Natural killer cell treated with Interleukin-12 subunit alpha and Interleukin-12 subunit beta and Interleukin-15 and Interleukin-18, amount 100 ng/mL, for 72 hours (primary cell): ENCODE data around the gene NXPE2. TPM values are rescaled to one million over a fixed set of nuclear protein-coding genes. Genes with fewer than 3 reads are reported as not detected.
"Not testable (repeated sequence)": the region's sequence is repeated elsewhere in the genome, so short reads cannot be mapped to it uniquely, and the experiment has no call there.

Experiments
- ATAC-seq, 2 donors: fragments of 150-1000 bp; cut with Tn5 transposase in 1 of 2; sonication (Bioruptor Pico), chemical (Tn5 transposase) in 1 of 2; 2 replicates each; pipeline ENCODE4 v1.10.0; 2021
- DNase-seq: peaks from one replicate; pipeline ENCODE4 v3.0.0; 2022; ENCODE audit warnings: low spot score
- H3K27ac Mint-ChIP-seq, 2 donors: 1 replicate in 1 of 2; 2 replicates in 1 of 2; pipeline ENCODE4 v1.8.0; 2022; ENCODE audit warnings: mixed read lengths in 2 of 2, mild to moderate bottlenecking in 1 of 2, moderate library complexity in 1 of 2
- H3K27me3 Mint-ChIP-seq, 2 donors: 1 replicate in 1 of 2; 2 replicates in 1 of 2; pipeline ENCODE4 v1.8.0; 2022; ENCODE audit warnings: mixed read lengths in 2 of 2
- H3K36me3 Mint-ChIP-seq: one replicate; pipeline ENCODE4 v1.8.0; 2022; ENCODE audit warnings: mixed read lengths
- H3K4me1 Mint-ChIP-seq, 2 donors: 1 replicate in 1 of 2; 2 replicates in 1 of 2; pipeline ENCODE4 v1.8.0; 2022; ENCODE audit warnings: low read depth in 2 of 2, mixed read lengths in 2 of 2, mild to moderate bottlenecking in 1 of 2
- H3K4me3 Mint-ChIP-seq: one replicate; pipeline ENCODE4 v1.8.0; 2022; ENCODE audit warnings: mixed read lengths
- H3K9me3 Mint-ChIP-seq: 2 replicates; pipeline ENCODE4 v1.8.0; 2022; ENCODE audit warnings: mixed read lengths
- total RNA-seq, 2 donors: library from RNA; stranded (reverse); gene quantifications; one replicate each; pipeline ENCODE4 v1.2.3, GENCODE V29; 2022

Gene NXPE2
- not detected for total RNA-seq

DNA sequence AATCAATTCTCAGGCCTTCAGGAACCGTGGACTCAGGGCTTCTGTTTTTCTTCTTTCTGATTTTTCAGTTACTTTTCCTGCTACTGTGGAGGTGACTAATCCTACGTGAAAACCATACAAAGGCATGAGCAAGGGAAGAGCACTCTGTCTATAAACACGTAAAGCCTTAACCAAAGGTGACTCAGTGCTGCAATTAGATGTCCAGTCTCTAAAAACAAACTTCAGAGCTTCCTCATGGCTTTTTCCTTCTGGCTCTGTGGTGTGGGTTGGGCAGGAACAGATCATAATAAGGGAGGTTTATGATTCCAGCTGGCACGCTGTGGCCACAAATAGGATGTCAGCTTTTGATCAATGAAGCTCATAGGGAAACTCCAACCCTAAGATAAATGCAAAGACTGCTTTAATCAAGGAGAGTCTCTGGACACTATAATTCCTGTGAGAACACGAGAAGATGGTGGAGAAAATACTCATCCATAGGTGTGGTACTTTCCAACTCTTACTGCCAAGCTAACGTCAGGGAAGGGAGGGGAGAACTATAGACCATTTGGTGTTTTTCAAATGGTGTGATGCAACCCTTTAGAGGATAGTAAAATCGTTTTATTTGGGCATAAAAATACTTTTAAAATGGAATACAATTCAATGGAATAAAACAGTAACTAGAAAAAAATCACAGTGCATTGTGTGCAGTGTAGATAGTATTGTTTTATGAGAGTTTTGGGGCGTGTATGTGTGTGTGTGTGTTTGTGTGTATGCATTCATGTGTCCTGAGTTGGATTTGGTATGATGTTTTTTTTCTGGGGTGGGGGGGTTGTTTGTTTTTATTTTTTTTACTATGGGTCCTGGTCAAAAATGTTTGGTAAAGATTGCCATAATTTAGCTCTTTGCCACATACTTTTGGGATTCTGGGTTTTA is at the start of gene NXPE2:
NXPE2 (plus strand) TSS at position 403 of the 912 bp plus-strand sequence; CDS start at position 452, 49 bp downstream.
- peaks cover 4% of the 10 kb centered on the region for H3K9me3 Mint-ChIP-seq
- no peak within 1 kb of the TSS for H3K27ac Mint-ChIP-seq
- H3K27me3 Mint-ChIP-seq: peaks cover 0 to 17% of the 10 kb centered on the region in 2 donors
- H3K4me1 Mint-ChIP-seq: no peaks in the 10 kb centered on the region
- no peak within 1 kb of the TSS for H3K4me3 Mint-ChIP-seq
- ATAC-seq (no peak), DNase-seq (no peak)
- no peaks in the 10 kb centered on the region for H3K36me3 Mint-ChIP-seq

DNA sequence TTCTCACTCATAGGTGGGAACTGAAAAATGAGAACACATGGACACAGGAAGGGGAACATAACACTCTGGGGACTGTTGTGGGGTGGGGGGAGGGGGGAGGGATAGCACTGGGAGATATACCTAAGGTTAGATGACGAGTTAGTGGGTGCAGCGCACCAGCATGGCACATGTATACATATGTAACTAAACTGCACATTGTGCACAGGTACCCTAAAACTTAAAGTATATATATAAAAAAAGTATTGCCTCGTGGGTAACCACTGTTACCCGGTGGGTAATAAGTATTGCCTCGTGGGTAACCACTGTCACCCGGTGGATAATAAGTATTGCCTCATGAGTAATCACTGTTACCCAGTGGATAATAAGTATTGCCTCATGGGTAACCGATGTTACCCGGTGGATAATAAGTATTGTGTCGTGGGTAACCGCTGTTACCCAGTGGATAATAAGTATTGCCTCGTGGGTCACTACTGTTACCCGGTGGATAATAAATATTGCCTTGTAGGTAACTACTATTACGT is 46.8 kb upstream of the NXPE2 start:
- not testable (repeated sequence) for ATAC-seq, H3K4me3 Mint-ChIP-seq, H3K36me3 Mint-ChIP-seq, H3K4me1 Mint-ChIP-seq, H3K9me3 Mint-ChIP-seq, H3K27ac Mint-ChIP-seq, H3K27me3 Mint-ChIP-seq, DNase-seq

DNA sequence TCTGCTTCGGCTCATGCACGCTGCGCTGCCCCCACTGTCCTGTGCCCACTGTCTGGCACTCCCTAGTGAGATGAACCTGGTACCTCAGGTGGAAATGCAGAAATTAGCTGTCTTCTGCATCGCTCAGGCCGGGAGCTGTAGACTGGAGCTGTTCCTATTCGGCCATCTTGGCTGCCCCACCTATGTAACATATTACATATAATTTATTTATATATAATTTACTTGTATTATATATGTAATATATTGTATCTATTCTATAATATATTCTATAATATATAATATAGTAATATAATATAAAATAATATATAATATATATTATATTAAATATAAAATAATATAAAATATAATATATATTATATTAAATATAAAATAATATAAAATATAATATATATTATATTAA is 38.9 kb upstream of the NXPE2 start:
- not testable (repeated sequence) for ATAC-seq, H3K4me3 Mint-ChIP-seq, H3K4me1 Mint-ChIP-seq, H3K27ac Mint-ChIP-seq, DNase-seq, H3K36me3 Mint-ChIP-seq, H3K9me3 Mint-ChIP-seq
- H3K27me3 Mint-ChIP-seq: peaks cover 2 to 14% of the 10 kb centered on the region in 2 donors

DNA sequence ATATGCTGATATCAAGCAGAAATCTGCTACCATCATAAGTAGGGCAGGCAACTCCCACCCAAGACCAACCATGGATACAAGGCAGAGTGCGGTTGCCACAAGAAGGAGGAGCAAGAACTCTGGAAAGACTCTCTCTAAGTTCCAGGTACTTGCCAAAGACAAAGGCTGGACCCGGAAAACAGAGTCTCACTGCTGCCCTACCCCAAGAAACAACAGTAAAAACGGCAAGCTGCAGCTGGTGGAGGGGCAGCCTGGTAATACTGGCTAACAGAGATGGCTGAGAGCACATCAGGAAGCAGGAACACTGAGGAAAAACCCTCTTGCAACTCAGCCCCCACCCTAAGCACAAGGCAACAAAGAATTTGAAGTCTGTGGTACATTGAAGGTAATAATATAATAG is 27.7 kb upstream of the NXPE2 start:
- no peak for ATAC-seq
- H3K4me3 Mint-ChIP-seq: no peak overlapping the region
- H3K27me3 Mint-ChIP-seq: peaks cover 0 to 6% of the 10 kb centered on the region in 2 donors

DNA sequence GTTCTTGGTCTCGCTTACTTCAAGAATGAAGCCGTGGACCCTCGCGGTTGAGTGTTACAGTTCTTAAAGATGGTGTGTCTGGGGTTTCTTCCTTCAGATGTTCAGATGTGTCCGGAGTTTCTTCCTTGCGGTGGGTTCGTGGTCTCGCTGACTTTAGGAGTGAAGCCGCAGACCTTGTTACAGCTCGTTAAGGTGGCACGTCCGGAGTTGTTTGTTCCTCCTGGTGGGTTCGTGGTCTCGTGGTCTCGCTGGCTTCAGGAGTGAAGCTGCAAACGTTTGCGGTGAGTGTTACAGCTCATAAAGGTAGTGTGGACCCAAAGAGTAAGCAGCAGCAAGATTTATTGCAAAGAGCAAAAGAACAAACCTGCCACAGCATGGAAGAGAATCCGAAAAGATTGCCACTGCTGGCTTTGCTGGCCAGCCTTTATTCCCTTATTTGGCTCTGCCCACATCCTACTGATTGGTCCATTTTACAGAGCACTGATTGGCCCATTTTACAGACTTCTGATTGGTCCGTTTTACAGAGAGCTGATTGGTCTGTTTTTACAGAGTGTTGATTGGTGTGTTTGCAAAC is 27.1 kb upstream of the NXPE2 start:
- ATAC-seq (no peak), DNase-seq (no peak)
- H3K4me1 Mint-ChIP-seq: no peaks in the 10 kb centered on the region
- peaks cover 2 to 6% of the 10 kb centered on the region in 2 donors for H3K27me3 Mint-ChIP-seq
- H3K36me3 Mint-ChIP-seq: no peaks in the 10 kb centered on the region
- no peak overlapping the region for H3K4me3 Mint-ChIP-seq
- no peak overlapping the region for H3K27ac Mint-ChIP-seq
- no peaks in the 10 kb centered on the region for H3K9me3 Mint-ChIP-seq

More for the DNA sequence above, 27.7 kb upstream of the NXPE2 start:
- no peaks in the 10 kb centered on the region for H3K36me3 Mint-ChIP-seq
- H3K9me3 Mint-ChIP-seq: no peaks in the 10 kb centered on the region
- H3K4me1 Mint-ChIP-seq: no peaks in the 10 kb centered on the region
- no peak for DNase-seq
- no peak overlapping the region for H3K27ac Mint-ChIP-seq

DNA sequence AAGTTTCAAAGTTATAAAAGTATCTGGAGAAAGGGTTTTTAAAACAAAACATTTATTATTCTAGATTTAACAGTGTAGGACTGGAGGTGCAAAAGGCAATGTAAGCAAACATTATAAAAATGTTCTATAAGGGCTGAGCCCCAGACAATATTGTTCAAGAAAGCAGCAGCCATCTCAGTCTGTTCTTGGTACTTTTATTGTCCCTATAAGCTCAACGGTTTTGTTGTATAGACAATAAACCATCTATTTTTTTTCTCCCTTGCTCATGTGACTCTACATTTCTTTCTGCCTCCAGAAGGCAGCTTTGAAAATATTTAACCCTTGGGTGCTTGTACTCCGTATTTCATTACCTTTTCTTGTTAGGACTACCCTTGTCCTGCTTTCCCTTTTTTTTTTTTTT is 25.2 kb upstream of the NXPE2 start:
- Mint-ChIP-seq H3K4me1 (no peaks in the 10 kb centered on the region), H3K9me3 (no peaks in the 10 kb centered on the region), H3K27ac (no peak overlapping the region), H3K27me3 (peaks cover 2 to 6% of the 10 kb centered on the region in 2 donors), H3K4me3 (no peak overlapping the region), H3K36me3 (no peaks in the 10 kb centered on the region)
- ATAC-seq (no peak), DNase-seq (no peak)

DNA sequence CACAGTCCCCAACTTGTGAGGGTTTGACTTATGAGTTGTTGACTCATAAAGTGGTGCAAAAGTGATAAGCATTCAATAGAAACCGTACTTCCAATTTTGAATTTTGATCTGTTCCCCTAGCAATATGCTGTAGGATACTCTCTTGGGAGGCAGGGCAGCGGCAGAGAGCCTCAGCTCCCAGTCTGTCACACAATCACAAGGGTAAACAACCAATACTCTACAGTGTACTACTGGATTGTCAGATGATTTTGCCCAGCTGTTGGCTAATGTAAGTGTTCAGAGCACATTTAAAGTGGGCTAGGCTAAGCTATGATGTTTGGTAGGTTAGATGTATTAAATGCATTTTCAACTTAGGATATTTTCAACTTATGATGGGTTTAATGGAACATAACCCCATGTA is 13.7 kb upstream of the NXPE2 start:
- Mint-ChIP-seq H3K36me3 (no peaks in the 10 kb centered on the region), H3K27ac (no peak overlapping the region), H3K9me3 (peaks cover 2% of the 10 kb centered on the region), H3K4me1 (no peaks in the 10 kb centered on the region), H3K27me3 (no peaks in the 10 kb centered on the region), H3K4me3 (no peak overlapping the region)
- DNase-seq: no peak
- ATAC-seq: no peak

DNA sequence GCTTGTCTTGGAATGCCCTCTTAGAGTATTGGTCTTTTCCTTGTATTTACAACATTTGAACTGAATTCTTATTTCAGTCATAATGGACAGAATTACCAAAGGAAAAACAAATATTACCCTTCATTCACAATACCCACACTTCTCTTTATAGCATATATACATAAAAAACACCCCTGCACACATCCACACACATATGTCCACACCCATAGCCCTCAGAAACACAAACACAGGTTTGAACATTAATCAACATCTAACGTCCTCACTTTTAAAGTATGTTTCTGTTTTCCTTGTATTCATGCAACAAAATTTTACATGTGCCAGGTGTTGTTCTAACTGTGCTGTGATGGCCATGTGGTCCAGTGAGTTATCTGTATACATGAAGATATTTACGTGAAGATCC is 11.6 kb upstream of the NXPE2 start:
- Mint-ChIP-seq H3K4me3 (no peak overlapping the region), H3K4me1 (no peaks in the 10 kb centered on the region)

DNA sequence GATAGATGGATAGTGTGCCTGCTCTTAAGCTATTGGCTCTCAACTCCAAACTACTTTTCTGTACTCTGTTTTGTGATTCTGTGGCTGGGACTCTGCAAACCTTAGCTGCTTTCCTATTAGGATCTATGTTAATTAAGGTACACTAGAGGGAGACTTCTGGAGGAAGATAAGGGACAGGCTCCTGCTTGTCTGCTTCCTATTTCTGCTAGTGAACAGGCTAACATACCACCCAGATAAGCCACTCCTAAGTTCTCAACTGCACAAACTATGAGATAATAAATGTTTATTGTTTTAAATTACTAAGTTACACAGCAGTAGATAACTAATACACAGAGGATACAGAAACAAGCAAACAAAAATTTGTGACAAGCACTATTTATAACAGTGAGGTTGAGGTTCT is 10.2 kb upstream of the NXPE2 start:
- Mint-ChIP-seq H3K4me3 (no peak overlapping the region), H3K27me3 (peaks cover 0 to 8% of the 10 kb centered on the region in 2 donors), H3K4me1 (no peaks in the 10 kb centered on the region), H3K36me3 (peaks cover 10% of the 10 kb centered on the region), H3K9me3 (peaks cover 12% of the 10 kb centered on the region), H3K27ac (no peak overlapping the region)
- no peak for ATAC-seq
- DNase-seq: no peak

More for the DNA sequence above, 11.6 kb upstream of the NXPE2 start:
- Mint-ChIP-seq H3K36me3 (peaks cover 8% of the 10 kb centered on the region), H3K27me3 (peaks cover 0 to 3% of the 10 kb centered on the region in 2 donors), H3K9me3 (peaks cover 9% of the 10 kb centered on the region), H3K27ac (no peak overlapping the region)
- DNase-seq (no peak), ATAC-seq (no peak)

DNA sequence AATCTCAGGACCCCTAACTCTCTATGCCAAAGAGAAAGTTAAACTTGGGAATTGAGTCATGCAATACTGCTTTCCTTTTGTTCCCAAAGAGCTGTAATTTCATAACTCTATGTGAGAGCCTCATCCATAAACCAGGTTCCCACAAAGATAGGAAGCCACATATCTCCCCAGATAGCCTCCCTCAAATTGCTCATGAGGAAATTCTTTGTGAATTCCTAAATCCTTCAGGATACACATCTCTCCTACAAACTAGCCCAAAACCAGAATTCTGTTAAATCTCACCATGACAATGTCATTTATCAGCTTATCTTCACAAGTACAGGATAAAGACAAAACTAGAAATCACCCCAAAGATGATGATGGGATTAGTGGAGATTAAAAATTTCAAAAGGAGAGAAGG is 4.7 kb upstream of the NXPE2 start:
- ATAC-seq (no peak), DNase-seq (no peak)
- peaks cover 0 to 16% of the 10 kb centered on the region in 2 donors for H3K27me3 Mint-ChIP-seq
- peaks cover 10% of the 10 kb centered on the region for H3K36me3 Mint-ChIP-seq
- H3K27ac Mint-ChIP-seq: no peak overlapping the region
- peaks cover 13% of the 10 kb centered on the region for H3K9me3 Mint-ChIP-seq
- H3K4me1 Mint-ChIP-seq: no peaks in the 10 kb centered on the region
- no peak overlapping the region for H3K4me3 Mint-ChIP-seq

DNA sequence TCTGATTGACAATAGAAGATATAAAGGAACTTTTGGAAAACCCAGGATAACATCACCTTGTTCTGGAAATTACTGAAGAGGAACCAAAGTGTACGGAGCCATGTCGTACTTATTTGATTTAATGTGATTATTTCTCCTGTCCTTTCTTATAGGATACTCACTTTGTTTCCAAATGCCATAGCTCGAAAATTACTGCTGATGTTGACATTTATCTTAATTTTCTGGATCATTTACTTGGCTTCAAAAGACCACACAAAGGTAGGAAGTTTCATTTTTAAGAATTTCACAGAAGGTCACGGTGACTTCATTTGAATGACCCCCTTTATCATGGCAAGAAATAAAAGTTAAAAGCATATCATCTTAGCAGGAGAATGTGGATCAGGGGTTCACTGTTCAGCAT is 1.2 kb downstream of the NXPE2 start:
- DNase-seq: no peak
- H3K27me3 Mint-ChIP-seq: peaks cover 0 to 12% of the 10 kb centered on the region in 2 donors
- H3K36me3 Mint-ChIP-seq: no peaks in the 10 kb centered on the region
- H3K9me3 Mint-ChIP-seq: peaks cover under 1% of the 10 kb centered on the region
- H3K4me1 Mint-ChIP-seq: no peaks in the 10 kb centered on the region
- H3K27ac Mint-ChIP-seq: no peak overlapping the region
- no peak overlapping the region for H3K4me3 Mint-ChIP-seq
- no peak for ATAC-seq

DNA sequence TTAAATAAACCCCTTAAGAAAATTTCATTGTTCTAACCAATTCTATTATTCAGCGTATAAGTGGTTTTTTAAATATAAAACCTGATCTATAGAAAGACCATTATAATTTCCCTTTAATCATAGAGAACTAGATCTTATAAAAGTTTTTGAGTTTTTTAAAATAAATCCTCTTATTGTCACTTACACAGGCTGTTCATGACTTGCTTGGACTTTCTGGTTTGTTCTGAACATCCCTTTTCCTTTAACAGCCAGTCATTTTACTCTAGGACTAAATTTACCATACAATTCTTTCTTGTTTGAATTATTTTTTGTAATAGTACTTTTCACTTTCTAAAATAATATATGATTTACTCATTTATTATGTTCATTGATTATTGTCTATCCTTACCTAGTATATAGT is 4.7 kb downstream of the NXPE2 start:
- no peaks in the 10 kb centered on the region for H3K36me3 Mint-ChIP-seq
- H3K9me3 Mint-ChIP-seq: no peaks in the 10 kb centered on the region
- DNase-seq: no peak
- no peaks in the 10 kb centered on the region for H3K4me1 Mint-ChIP-seq
- H3K4me3 Mint-ChIP-seq: no peak overlapping the region
- peaks cover 0 to 9% of the 10 kb centered on the region in 2 donors for H3K27me3 Mint-ChIP-seq
- H3K27ac Mint-ChIP-seq: no peak overlapping the region
- ATAC-seq: no peak

DNA sequence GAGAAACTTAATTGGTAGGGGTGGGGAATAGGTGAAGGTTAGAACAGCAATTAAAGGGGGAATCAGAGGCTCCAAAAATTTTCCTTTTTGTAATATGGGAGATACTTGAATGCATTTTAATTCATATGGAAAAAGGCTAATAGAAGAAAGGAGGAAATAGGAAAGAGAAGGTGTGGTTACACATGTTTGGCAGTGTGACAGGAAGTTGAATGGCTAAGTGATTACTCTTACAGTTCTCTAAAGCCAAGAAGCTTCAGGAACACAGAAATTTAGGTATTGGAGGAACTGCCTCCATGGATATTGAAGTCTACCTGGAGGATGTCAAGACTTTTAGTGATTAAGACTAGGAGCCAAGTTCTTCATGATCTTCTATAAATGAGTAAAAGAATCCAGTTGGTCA is 6.3 kb downstream of the NXPE2 start:
- Mint-ChIP-seq H3K36me3 (no peaks in the 10 kb centered on the region), H3K9me3 (no peaks in the 10 kb centered on the region), H3K27me3 (peaks cover 2 to 9% of the 10 kb centered on the region in 2 donors), H3K4me1 (no peaks in the 10 kb centered on the region), H3K4me3 (no peak overlapping the region), H3K27ac (no peak overlapping the region)
- DNase-seq (no peak), ATAC-seq (no peak)

DNA sequence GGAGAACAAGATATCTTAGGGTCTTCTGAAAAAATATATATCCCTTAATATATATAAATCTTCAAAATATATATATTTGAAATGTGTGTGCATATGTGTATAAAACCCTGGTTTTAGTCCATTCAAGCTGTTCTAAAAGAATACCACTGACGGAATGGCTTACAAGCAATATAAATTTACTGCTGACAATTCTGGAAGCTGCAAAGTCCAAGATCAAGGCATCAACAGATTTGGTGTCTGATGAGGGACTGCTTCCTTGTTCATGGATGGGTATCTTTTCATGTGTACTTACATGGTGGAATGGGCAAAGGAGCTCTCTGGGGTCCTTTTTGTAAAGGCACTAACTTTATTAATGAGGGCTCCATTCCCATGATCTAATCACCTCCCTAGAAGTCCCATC is 6.8 kb downstream of the NXPE2 start:
- no peak overlapping the region for H3K27ac Mint-ChIP-seq
- peaks cover 2 to 7% of the 10 kb centered on the region in 2 donors for H3K27me3 Mint-ChIP-seq
- no peaks in the 10 kb centered on the region for H3K9me3 Mint-ChIP-seq
- ATAC-seq (no peak), DNase-seq (no peak)
- H3K36me3 Mint-ChIP-seq: no peaks in the 10 kb centered on the region
- H3K4me1 Mint-ChIP-seq: no peaks in the 10 kb centered on the region
- H3K4me3 Mint-ChIP-seq: no peak overlapping the region
